IMR-90 (cell line): Measurements from ENCODE around the gene DDIAS. TPM values are rescaled to one million over a fixed set of nuclear protein-coding genes. Genes with fewer than 3 reads are reported as not detected.
A peak's percentile ranks its signal among the peaks of the same experiment; 100 is the strongest.

Experiments
- ATAC-seq: fragments of 200-7000 bp; cut with Tn5 transposase; 2 replicates; pipeline ENCODE4 v1.9.1; 2020; ENCODE audit warnings: low read depth, mild to moderate bottlenecking, moderate library complexity
- BruUV-seq: library from RNA; stranded (reverse); fragments of 400-500 nt; replicated peaks from 2 replicates; lab custom pipeline; 2021; lab: Mats Ljungman, UMichigan
- CTCF ChIA-PET: fragments of 300-600 bp; formaldehyde crosslinking; extraction: SDS; loops from one replicate; lab custom pipeline; 2021; ENCODE audit warnings: antibody characterized with exemption; lab: Yijun Ruan, JAX
- POLR2A ChIA-PET: fragments of 300-600 bp; sonication (Branson Sonifier 250); formaldehyde crosslinking; loops from one replicate; lab custom pipeline; 2022; ENCODE audit warnings: antibody characterized with exemption; ENCODE audit not compliant: unreplicated experiment; lab: Charles Lee
- DNase-seq: peaks from one replicate; pipeline ENCODE4 v3.0.0; 2013
- H2AFZ ChIP-seq: replicated peaks from 2 replicates; pipeline ENCODE3; 2013; ENCODE audit warnings: low read length, mild to moderate bottlenecking; ENCODE audit not compliant: poor library complexity
- H2AK5ac ChIP-seq: 2 replicates; pipeline ENCODE4 v1.6.1; 2013; ENCODE audit warnings: low read depth, low read length, inconsistent platforms
- H2AK9ac ChIP-seq: replicated peaks from 2 replicates; pipeline ENCODE3; 2013; ENCODE audit warnings: mild to moderate bottlenecking, low read depth, low read length, moderate library complexity; ENCODE audit not compliant: poor library complexity
- H2BK120ac ChIP-seq: 2 replicates; pipeline ENCODE4 v1.6.1; 2013; ENCODE audit warnings: low read depth, low read length, inconsistent platforms
- H2BK15ac ChIP-seq: 3 replicates; pipeline ENCODE4 v1.6.1; 2013; ENCODE audit warnings: low read depth, low read length, inconsistent platforms
- H2BK20ac ChIP-seq: 2 replicates; pipeline ENCODE4 v1.6.1; 2013; ENCODE audit warnings: low read depth, mild to moderate bottlenecking, inconsistent platforms, low read length, moderate library complexity
- H2BK5ac ChIP-seq: 2 replicates; pipeline ENCODE4 v1.6.1; 2013; ENCODE audit warnings: mild to moderate bottlenecking, low read depth, low read length, inconsistent platforms; ENCODE audit not compliant: poor library complexity, severe bottlenecking
- H3K14ac ChIP-seq: replicated peaks from 2 replicates; pipeline ENCODE4 v1.6.1; 2013; ENCODE audit warnings: low read depth, low read length, inconsistent platforms
- H3K18ac ChIP-seq: 2 replicates; pipeline ENCODE4 v1.6.1; 2013; ENCODE audit warnings: low read depth, low read length, control low read depth
- H3K23ac ChIP-seq: 2 replicates; pipeline ENCODE4 v1.6.1; 2013; ENCODE audit warnings: low read depth, low read length, inconsistent platforms
- H3K27ac ChIP-seq: 2 replicates; pipeline ENCODE4 v1.5.1; 2013; ENCODE audit warnings: mild to moderate bottlenecking, control low read depth, low read length; ENCODE audit not compliant: insufficient read depth
- H3K27me3 ChIP-seq: 2 replicates; pipeline ENCODE4 v1.6.1; 2013; ENCODE audit warnings: low read length; ENCODE audit not compliant: control insufficient read depth, insufficient read depth
- H3K36me3 ChIP-seq: 2 replicates; pipeline ENCODE4 v1.6.1; 2013; ENCODE audit warnings: low read length, mixed read lengths; ENCODE audit not compliant: control insufficient read depth, insufficient read depth
- H3K4ac ChIP-seq: 2 replicates; pipeline ENCODE4 v1.6.1; 2013; ENCODE audit warnings: low read depth, low read length, inconsistent platforms
- H3K4me1 ChIP-seq: 2 replicates; pipeline ENCODE4 v1.6.1; 2013; ENCODE audit warnings: low read length, mixed read lengths; ENCODE audit not compliant: control insufficient read depth, insufficient read depth
- H3K4me2 ChIP-seq: 2 replicates; pipeline ENCODE4 v1.6.1; 2013; ENCODE audit warnings: low read depth, mild to moderate bottlenecking, control low read depth, low read length, moderate library complexity
- H3K4me3 ChIP-seq: 2 replicates; pipeline ENCODE4 v1.5.1; 2013; ENCODE audit warnings: low read depth, mild to moderate bottlenecking, control low read depth, low read length, moderate library complexity; ENCODE audit not compliant: insufficient read depth
- H3K56ac ChIP-seq: 2 replicates; pipeline ENCODE4 v1.6.1; 2013; ENCODE audit warnings: low read length, inconsistent platforms; ENCODE audit not compliant: insufficient read depth; ENCODE audit errors: extremely low read depth
- H3K79me1 ChIP-seq, 2 experiments: 2 replicates each; pipeline ENCODE4 v1.6.1; 2013; ENCODE audit warnings: low read length in 2 of 2, inconsistent platforms in 1 of 2, low read depth in 1 of 2
- H3K9ac ChIP-seq: 2 replicates; pipeline ENCODE4 v1.6.1; 2013; ENCODE audit warnings: low read depth, low read length, control low read depth
- H3K9me1 ChIP-seq: 2 replicates; pipeline ENCODE4 v1.6.1; 2013; ENCODE audit warnings: low read length, inconsistent platforms; ENCODE audit not compliant: insufficient read depth
- H3K9me3 ChIP-seq: 2 replicates; pipeline ENCODE4 v1.6.1; 2013; ENCODE audit warnings: low read length; ENCODE audit not compliant: control insufficient read depth, insufficient read depth
- H4K20me1 ChIP-seq: 2 replicates; pipeline ENCODE4 v1.6.1; 2013; ENCODE audit warnings: low read length, inconsistent platforms; ENCODE audit not compliant: insufficient read depth
- H4K5ac ChIP-seq: 2 replicates; pipeline ENCODE4 v1.6.1; 2013; ENCODE audit warnings: mild to moderate bottlenecking, low read depth, low read length, control low read depth
- H4K8ac ChIP-seq, 2 experiments: 2 replicates each; pipeline ENCODE4 v1.6.1; 2013; ENCODE audit warnings: low read depth in 2 of 2, low read length in 2 of 2, control low read depth in 1 of 2, inconsistent platforms in 1 of 2
- H4K91ac ChIP-seq: 2 replicates; pipeline ENCODE4 v1.6.1; 2013; ENCODE audit warnings: low read depth, low read length, inconsistent platforms; ENCODE audit not compliant: insufficient read depth
- MXI1 ChIP-seq: IDR thresholded peaks from 2 replicates; pipeline ENCODE4 v1.6.1; 2012; ENCODE audit warnings: low read depth, mild to moderate bottlenecking, low read length, moderate library complexity, borderline replicate concordance
- POLR2A ChIP-seq: IDR thresholded peaks from 2 replicates; pipeline ENCODE4 v1.6.1; 2012; ENCODE audit warnings: mild to moderate bottlenecking, low read depth, low read length
- RAD21 ChIP-seq: IDR thresholded peaks from 2 replicates; pipeline ENCODE4 v1.6.1; 2012; ENCODE audit warnings: low read length, improper control_type of control experiment
- SMC3 ChIP-seq: fragments of 150-350 bp; IDR thresholded peaks from 2 replicates; pipeline ENCODE4 v1.6.1; 2016; ENCODE audit warnings: low read depth, mild to moderate bottlenecking, antibody characterized with exemption, low read length, moderate library complexity
- dilution Hi-C: fragments of 300-500 bp; cut with HindIII; formaldehyde crosslinking; loops from one replicate; pipeline ENCODE4 v1.14.3; 2018; ENCODE audit warnings: low sequenced_read_pairs; ENCODE audit not compliant: unreplicated experiment
- in situ Hi-C: fragments of 300-500 bp; cut with MboI; formaldehyde crosslinking; loops from 3 replicates; pipeline ENCODE4 v1.14.3; 2019; ENCODE audit warnings: low sequenced_read_pairs, inconsistent platforms, mixed read lengths
- intact Hi-C: fragments of 100-400 bp; cut with micrococcal nuclease; formaldehyde crosslinking; loops from 2 replicates; pipeline ENCODE4 v1.10.0; 2022
- polyA plus RNA-seq, 3 experiments: library from polyadenylated mRNA; depleted of rRNA; stranded (reverse); fragments of >200 nt; gene quantifications; 2 replicates each; pipeline ENCODE4 v1.2.3, GENCODE V29; 2012; ENCODE audit warnings: low replicate concordance in 1 of 3
- total RNA-seq: library from RNA; depleted of rRNA; stranded (reverse); fragments of >200 nt; gene quantifications from 2 replicates; pipeline ENCODE4 v1.2.3, GENCODE V29; 2012
- TF ChIP-seq, protein P1 (sequence below): conservative IDR thresholded peaks from 2 replicates; pipeline ENCODE4 v1.5.1; 2012; ENCODE audit warnings: mild to moderate bottlenecking, low read depth, low read length, improper control_type of control experiment

The DDIAS gene
- total and polyA plus RNA-seq, 2 of the 4 experiments (the other 2 are of a cell fraction) = 4.3 to 15.8 TPM

- H3K23ac ChIP-seq = no peak overlapping the region
- H3K18ac ChIP-seq = no peak overlapping the region
- H3K14ac ChIP-seq = no peak overlapping the region
- H2AK9ac ChIP-seq = no peak overlapping the region
- in situ Hi-C loops (no loop called here), intact Hi-C loops (loop anchor here (1.0 to 2.0 kb wide), 2 partner anchors 144 to 229 kb away; partner anchors contain the start of genes PCF11 and RAB30), dilution Hi-C loops (no loop called here)
- H4K8ac ChIP-seq = no peak overlapping the region
- H4K5ac ChIP-seq = no peak overlapping the region
- H2AK5ac ChIP-seq = no peak overlapping the region
- no peak overlapping the region for H2AFZ ChIP-seq
- POLR2A ChIA-PET = no interaction called here
- H3K56ac ChIP-seq = no peak overlapping the region
- H3K9me1 ChIP-seq = 0 out of 2 replicates have a peak, but pooled peaks cover 3% of the 10 kb centered on the region
- DNase-seq = peak; percentile 64
- H2BK120ac ChIP-seq = no peak overlapping the region
- no peaks in the 10 kb centered on the region for H3K4me1 ChIP-seq
- no peaks in the 10 kb centered on the region; a peak in 1 of 4 replicates for H3K79me1 ChIP-seq
- TF ChIP-seq SMC3 = peak; percentile 58
- no peak for TF ChIP-seq MXI1
- peak; percentile 52 for TF ChIP-seq RAD21
- no peak for TF ChIP-seq POLR2A
- TF ChIP-seq, protein P1, sequence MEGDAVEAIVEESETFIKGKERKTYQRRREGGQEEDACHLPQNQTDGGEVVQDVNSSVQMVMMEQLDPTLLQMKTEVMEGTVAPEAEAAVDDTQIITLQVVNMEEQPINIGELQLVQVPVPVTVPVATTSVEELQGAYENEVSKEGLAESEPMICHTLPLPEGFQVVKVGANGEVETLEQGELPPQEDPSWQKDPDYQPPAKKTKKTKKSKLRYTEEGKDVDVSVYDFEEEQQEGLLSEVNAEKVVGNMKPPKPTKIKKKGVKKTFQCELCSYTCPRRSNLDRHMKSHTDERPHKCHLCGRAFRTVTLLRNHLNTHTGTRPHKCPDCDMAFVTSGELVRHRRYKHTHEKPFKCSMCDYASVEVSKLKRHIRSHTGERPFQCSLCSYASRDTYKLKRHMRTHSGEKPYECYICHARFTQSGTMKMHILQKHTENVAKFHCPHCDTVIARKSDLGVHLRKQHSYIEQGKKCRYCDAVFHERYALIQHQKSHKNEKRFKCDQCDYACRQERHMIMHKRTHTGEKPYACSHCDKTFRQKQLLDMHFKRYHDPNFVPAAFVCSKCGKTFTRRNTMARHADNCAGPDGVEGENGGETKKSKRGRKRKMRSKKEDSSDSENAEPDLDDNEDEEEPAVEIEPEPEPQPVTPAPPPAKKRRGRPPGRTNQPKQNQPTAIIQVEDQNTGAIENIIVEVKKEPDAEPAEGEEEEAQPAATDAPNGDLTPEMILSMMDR = peak; percentile 69
- no peak overlapping the region for H3K4ac ChIP-seq
- H3K4me2 ChIP-seq = no peak overlapping the region
- H3K4me3 ChIP-seq = no peak overlapping the region
- BruUV-seq = no TSS peak
- H2BK5ac ChIP-seq = no peak overlapping the region
- no peaks in the 10 kb centered on the region for H3K27me3 ChIP-seq
- no peak overlapping the region for H4K91ac ChIP-seq
- CTCF ChIA-PET = interaction anchor here (1.0 to 1.2 kb wide), 3 partner anchors 11 to 26 kb away, joined by 3 to 5 read pairs (median 4); partner anchors contain the start of gene DDIAS
- no peak overlapping the region for H2BK20ac ChIP-seq
- H3K9ac ChIP-seq = no peak overlapping the region
- no peak overlapping the region for H2BK15ac ChIP-seq
- no peaks in the 10 kb centered on the region for H3K9me3 ChIP-seq
- peak; percentile 84 for ATAC-seq
- no peak overlapping the region for H3K27ac ChIP-seq
- no peaks in the 10 kb centered on the region; the same call in 1 of the 2 replicates for H3K36me3 ChIP-seq
- H4K20me1 ChIP-seq = no peaks in the 10 kb centered on the region
Measured at GRCh38 chr11:82927264-82927880, 25.8 kb downstream of the DDIAS start.
